AG04450 (cell line): Measurements from ENCODE around the gene C1orf174. TPM values are rescaled to one million over a fixed set of nuclear protein-coding genes. Genes with fewer than 3 reads are reported as not detected.

ENCODE experiments used
- CTCF ChIA-PET: fragments of 300-600, 350-600 bp; formaldehyde crosslinking; extraction: SDS; loops from one replicate; lab custom pipeline; 2022; ENCODE audit warnings: antibody characterized with exemption, inconsistent platforms; lab: Charles Lee
- POLR2A ChIA-PET: fragments of 350-600 bp; formaldehyde crosslinking; extraction: SDS; loops from one replicate; lab custom pipeline; 2021; ENCODE audit warnings: antibody characterized with exemption, inconsistent platforms; lab: Yijun Ruan, JAX
- DNase-seq: peaks from one replicate; pipeline ENCODE4 v3.0.0-alpha.2; 2011; ENCODE audit warnings: low read depth, low spot score
- H3K27ac ChIP-seq: one replicate; pipeline ENCODE4 v1.5.1; 2012; ENCODE audit warnings: low read depth, low read length, control low read depth
- H3K27me3 ChIP-seq: one replicate; pipeline ENCODE4 v1.6.0; 2012; ENCODE audit warnings: low read length; ENCODE audit not compliant: control insufficient read depth, insufficient read depth
- H3K4me3 ChIP-seq: 2 replicates; pipeline ENCODE4 v1.5.1; 2011; ENCODE audit warnings: mild to moderate bottlenecking, low read depth, low read length, control low read depth
- H3K9me3 ChIP-seq: 2 replicates; pipeline ENCODE4 v1.5.1; 2012; ENCODE audit warnings: low read length; ENCODE audit not compliant: control insufficient read depth, insufficient read depth
- CTCF ChIP-seq: IDR thresholded peaks from 2 replicates; pipeline ENCODE4 v1.5.1; 2011; ENCODE audit warnings: low read depth, low read length, control low read depth, inconsistent platforms
- polyA plus RNA-seq: library from polyadenylated mRNA; depleted of rRNA; stranded (reverse); fragments of >200 nt; gene quantifications from 2 replicates; pipeline ENCODE4 v1.2.3, GENCODE V29; 2011

C1orf174 gene
- polyA plus RNA-seq, 1 experiment, result 20.7 TPM

GRCh38 chr1:3890389-3891328 is 9.4 kb downstream of the C1orf174 start:
- ChIA-PET CTCF (no interaction called here), POLR2A (no interaction called here)
- Histone ChIP-seq H3K27ac (no peak overlapping the region), H3K4me3 (no peak overlapping the region), H3K9me3 (no peaks in the 10 kb centered on the region), H3K27me3 (no peaks in the 10 kb centered on the region)
- DNase-seq, result no peak
- no peak for TF ChIP-seq CTCF

DNA sequence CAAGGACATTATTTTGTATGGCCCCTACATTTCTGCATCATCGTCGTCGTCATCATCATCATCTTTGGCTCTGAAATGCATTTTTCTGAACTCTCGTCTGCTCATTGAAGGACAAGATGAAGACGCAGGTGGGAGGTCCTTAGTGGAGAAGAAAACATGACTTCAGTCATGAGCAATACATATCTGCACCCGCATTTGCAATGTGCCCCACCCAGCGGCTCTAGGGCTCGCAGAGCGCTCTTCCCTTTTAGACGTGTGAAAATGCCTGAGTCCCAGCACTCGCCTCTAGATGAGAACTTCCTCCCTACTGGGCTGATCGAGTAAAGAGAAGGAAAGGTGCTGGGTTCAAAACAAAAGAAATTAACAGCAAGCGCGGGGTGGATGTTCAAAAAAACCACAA is 10.1 kb downstream of the C1orf174 start:
- Histone ChIP-seq H3K27ac (no peak overlapping the region), H3K9me3 (no peaks in the 10 kb centered on the region), H3K4me3 (no peak overlapping the region), H3K27me3 (no peaks in the 10 kb centered on the region)
- CTCF ChIA-PET, result no interaction called here
- no peak for DNase-seq
- no peak for TF ChIP-seq CTCF
- POLR2A ChIA-PET, result no interaction called here

GRCh38 chr1:3888301-3888700 is 11.8 kb downstream of the C1orf174 start:
- no peak for TF ChIP-seq CTCF
- H3K9me3 ChIP-seq, result no peaks in the 10 kb centered on the region
- H3K27ac ChIP-seq, result no peak overlapping the region
- POLR2A ChIA-PET, result no interaction called here
- H3K27me3 ChIP-seq, result no peaks in the 10 kb centered on the region
- CTCF ChIA-PET, result no interaction called here
- H3K4me3 ChIP-seq, result no peak overlapping the region
- no peak for DNase-seq

- ChIA-PET CTCF (no interaction called here), POLR2A (no interaction called here)
- no peaks in the 10 kb centered on the region for H3K27me3 ChIP-seq
- H3K27ac ChIP-seq, result no peak overlapping the region
- no peaks in the 10 kb centered on the region for H3K9me3 ChIP-seq
- TF ChIP-seq CTCF, result no peak
- H3K4me3 ChIP-seq, result no peak overlapping the region
- no peak for DNase-seq
Observed at GRCh38 chr1:3886691-3887090, 13.4 kb downstream of the C1orf174 start.

DNA sequence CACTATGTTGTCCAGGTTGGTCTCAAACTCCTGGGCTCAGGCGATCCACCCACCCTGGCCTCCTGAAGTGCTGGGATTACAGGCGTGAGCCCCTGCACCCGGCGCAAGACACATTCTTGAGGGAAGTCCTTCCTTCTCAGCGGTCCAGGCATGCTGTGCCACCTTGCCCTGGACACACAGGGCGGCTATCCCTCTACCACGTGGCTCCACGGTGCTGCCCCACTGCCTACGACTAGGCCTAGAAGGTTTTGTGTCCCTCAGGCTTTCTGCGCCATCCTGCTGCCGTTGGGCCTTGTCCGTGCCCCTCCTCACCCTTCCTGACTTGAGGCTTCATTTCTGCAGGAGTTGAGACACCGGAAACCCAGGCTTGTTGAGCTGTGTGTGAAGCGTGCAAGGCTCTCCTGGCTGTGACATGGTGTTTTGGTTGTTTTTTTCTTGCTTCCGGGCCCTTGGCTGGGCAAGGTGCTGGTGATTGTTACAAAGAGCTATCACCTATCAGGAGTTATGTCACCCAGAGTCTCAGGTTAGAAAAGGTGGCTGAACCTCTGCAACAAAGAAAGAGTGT is 13.9 kb downstream of the C1orf174 start:
- TF ChIP-seq CTCF, result no peak
- CTCF ChIA-PET, result no interaction called here
- DNase-seq, result no peak
- no peaks in the 10 kb centered on the region for H3K9me3 ChIP-seq
- H3K27ac ChIP-seq, result no peak overlapping the region
- H3K27me3 ChIP-seq, result no peaks in the 10 kb centered on the region
- POLR2A ChIA-PET, result no interaction called here
- H3K4me3 ChIP-seq, result no peak overlapping the region
